ENCODE measurements around the gene FBXO42. TPM values are rescaled to one million over a fixed set of nuclear protein-coding genes. Genes with fewer than 3 reads are reported as not detected.

The FBXO42 gene
- total RNA-seq, 1 donor from 2014 or later: 36.6 TPM

DNA sequence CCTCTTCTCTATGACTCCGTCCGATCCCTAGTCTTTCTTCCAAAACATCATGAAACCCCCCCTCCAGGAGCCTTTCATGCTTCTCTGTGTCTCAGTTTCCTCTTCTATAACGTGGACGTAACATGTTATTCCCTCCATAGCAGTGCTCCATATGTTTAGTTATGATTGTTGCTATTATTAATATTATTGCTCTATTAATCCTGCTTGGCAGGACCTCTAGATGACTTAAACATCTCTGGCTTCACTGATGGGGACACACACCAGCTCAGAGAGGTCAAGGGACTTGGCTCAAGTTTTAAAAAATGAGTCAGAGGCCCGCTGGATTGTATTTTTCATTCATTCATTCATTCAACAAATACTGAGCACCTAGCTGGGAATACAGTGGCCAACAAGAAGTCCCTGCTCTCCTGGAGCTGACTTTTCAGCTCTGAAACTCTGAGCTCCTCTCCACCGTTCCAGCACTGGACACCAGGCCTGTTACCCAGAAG, 114.9 kb downstream of the FBXO42 start:
- H3K4me1 ChIP-seq: peaks cover 0 to 19% of the 10 kb centered on the region in 2 donors
- H3K4me3 ChIP-seq: peak overlapping the region; percentile 67 to 72
- H3K36me3 ChIP-seq: no peaks in the 10 kb centered on the region
- no peak for TF ChIP-seq CTCF (IDR thresholded peaks at IDR 0.05)
- peak overlapping the region; percentile 74 to 84 for H3K27ac ChIP-seq
- no peaks in the 10 kb centered on the region for H3K9me3 ChIP-seq
- no peaks in the 10 kb centered on the region for H3K27me3 ChIP-seq
- intact Hi-C loops (cut with DNase I): loop anchor here (1.0 to 2.0 kb wide), 3 partner anchors 12 to 31 kb away; no protein-coding TSS in a partner anchor
- no peak for DNase-seq (ENCODE audit: low spot score in 2 of 2)

DNA sequence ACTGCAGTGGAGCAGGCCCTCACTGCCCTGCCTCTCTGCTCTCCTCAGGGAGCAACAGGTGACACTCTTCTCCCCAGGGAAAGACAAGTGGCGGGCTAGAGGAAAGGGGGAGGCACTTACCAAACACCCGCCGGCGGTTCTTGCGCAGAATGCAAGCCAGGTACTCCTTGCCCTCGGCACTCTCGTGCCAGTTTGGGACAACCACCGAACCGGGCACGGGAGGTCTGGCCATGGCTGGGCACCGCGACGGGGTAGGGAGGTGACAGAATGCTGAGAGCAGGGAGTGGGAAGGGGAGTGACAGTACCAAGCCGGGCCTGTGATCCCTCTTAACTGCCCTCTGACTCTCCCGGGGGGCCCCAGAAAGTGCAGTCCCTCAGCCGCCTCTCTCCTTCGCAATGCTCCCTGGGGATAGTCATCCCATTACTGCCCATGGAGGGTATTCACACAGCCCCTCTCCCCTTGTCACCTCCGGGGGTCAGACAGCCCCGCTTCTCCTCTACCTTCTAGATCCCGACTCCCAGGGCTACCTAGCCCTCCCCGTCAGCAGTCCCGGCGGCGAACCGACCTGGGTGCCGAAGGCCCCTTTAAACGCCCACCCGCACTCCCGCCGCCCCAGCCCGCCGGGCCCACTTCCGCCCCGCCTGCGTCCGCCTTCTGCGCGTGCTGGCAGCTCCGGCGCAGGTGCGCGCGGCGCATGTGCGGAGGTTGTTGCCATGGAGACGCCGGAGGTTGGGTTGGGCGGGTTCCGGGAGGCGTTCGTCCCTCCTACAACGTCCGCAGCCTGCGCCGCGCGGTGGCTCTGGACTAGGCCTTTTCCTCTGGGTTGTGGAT, 115.6 kb downstream of the FBXO42 start, which contains the start of gene CPLANE2:
Gene CPLANE2, minus strand, starts transcription at position 673 of the 832 bp plus-strand sequence. Its CDS starts 441 bp downstream, at position 232.
- intact Hi-C loops (cut with DNase I): loop anchor here (1.0 to 2.0 kb wide), 3 partner anchors 13 to 30 kb away; no protein-coding TSS in a partner anchor
- H3K27ac ChIP-seq: peak within 1 kb of the TSS; percentile 74 to 84
- H3K36me3 ChIP-seq: no peaks in the 10 kb centered on the region

GRCh38 chr1:16235944-16236510, 116.3 kb downstream of the FBXO42 start:
- Histone ChIP-seq H3K36me3 (no peaks in the 10 kb centered on the region), H3K27me3 (no peaks in the 10 kb centered on the region), H3K4me1 (peaks cover 0 to 19% of the 10 kb centered on the region in 2 donors), H3K27ac (peak overlapping the region; percentile 74 to 84), H3K4me3 (peak overlapping the region; percentile 67 to 72), H3K9me3 (no peaks in the 10 kb centered on the region)
- DNase-seq (ENCODE audit: low spot score in 2 of 2): no peak
- intact Hi-C loops (cut with DNase I): loop anchor here (2.0 kb wide), 1 partner anchor 19 kb away; no protein-coding TSS in a partner anchor
- peak in 2 of 3 experiments; percentile 9 to 14 for TF ChIP-seq CTCF (IDR thresholded peaks at IDR 0.05)

More for the DNA sequence above, 115.6 kb downstream of the FBXO42 start, which contains the start of gene CPLANE2:
- Histone ChIP-seq H3K4me3 (peak within 1 kb of the TSS; percentile 67 to 72), H3K27me3 (no peaks in the 10 kb centered on the region), H3K4me1 (peaks cover 0 to 19% of the 10 kb centered on the region in 2 donors), H3K9me3 (no peaks in the 10 kb centered on the region)
- peak; percentile 68 to 97 for DNase-seq (ENCODE audit: low spot score in 2 of 2)
- TF ChIP-seq CTCF (IDR thresholded peaks at IDR 0.05): no peak

DNA sequence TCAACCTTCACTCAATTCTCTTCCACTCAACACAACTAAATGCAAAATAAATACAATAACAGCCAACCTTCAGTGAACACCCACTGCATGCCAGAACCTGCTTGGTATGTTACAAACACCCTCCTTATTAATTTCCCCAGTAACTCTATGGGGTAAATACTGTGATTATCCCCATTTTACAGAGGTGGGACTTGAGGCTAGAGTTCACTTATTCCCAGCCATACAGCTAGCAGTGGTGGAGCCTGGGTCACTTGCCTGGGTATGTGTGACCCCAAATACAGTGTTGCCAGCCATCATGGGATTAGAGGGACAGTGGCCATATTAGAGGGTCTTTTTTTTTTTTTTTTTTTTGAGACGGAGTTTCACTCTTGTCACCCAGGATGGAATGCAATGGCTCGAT, 116.9 kb downstream of the FBXO42 start:
- peaks cover 0 to 19% of the 10 kb centered on the region in 2 donors for H3K4me1 ChIP-seq
- intact Hi-C loops (cut with DNase I): no loop called here
- H3K36me3 ChIP-seq: no peaks in the 10 kb centered on the region
- H3K4me3 ChIP-seq: no peak overlapping the region
- H3K9me3 ChIP-seq: no peaks in the 10 kb centered on the region
- no peaks in the 10 kb centered on the region for H3K27me3 ChIP-seq
- TF ChIP-seq CTCF (IDR thresholded peaks at IDR 0.05): no peak
- no peak overlapping the region for H3K27ac ChIP-seq
- DNase-seq (ENCODE audit: low spot score in 2 of 2): no peak

DNA sequence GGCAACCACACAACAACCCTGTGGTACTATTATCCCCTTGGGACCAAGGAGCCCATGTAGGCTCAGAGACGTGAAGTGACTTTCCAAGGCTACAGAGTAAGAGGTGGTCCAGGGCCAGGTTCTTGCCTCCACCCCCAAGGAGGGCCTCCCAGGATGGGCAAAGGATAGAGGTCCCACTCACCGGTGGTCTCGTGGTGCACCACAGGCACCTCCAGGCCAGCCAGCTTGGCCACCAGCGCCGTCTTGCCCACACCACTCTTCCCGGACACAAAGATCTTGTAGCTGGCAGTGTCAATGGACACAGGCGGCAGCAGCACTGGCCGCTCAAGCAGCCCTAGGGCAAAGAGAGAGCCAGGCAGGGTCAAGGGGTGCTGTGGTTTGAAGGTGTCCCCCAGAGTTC, 118.8 kb downstream of the FBXO42 start:
- Histone ChIP-seq H3K36me3 (no peaks in the 10 kb centered on the region), H3K27me3 (no peaks in the 10 kb centered on the region), H3K4me1 (peaks cover 0 to 19% of the 10 kb centered on the region in 2 donors), H3K4me3 (no peak overlapping the region), H3K27ac (no peak overlapping the region), H3K9me3 (no peaks in the 10 kb centered on the region)
- no peak for DNase-seq (ENCODE audit: low spot score in 2 of 2)
- no peak for TF ChIP-seq CTCF (IDR thresholded peaks at IDR 0.05)
- intact Hi-C loops (cut with DNase I): no loop called here

Measured in ascending aorta (tissue), 2 donors.